ENCODE data around the gene GSG1L. TPM values are rescaled to one million over a fixed set of nuclear protein-coding genes. Genes with fewer than 3 reads are reported as not detected.

The GSG1L gene
- total and polyA plus RNA-seq, 9 of the 15 experiments (the other 6 are each of a cell fraction or from before 2014, with no cell fraction given): not detected

DNA sequence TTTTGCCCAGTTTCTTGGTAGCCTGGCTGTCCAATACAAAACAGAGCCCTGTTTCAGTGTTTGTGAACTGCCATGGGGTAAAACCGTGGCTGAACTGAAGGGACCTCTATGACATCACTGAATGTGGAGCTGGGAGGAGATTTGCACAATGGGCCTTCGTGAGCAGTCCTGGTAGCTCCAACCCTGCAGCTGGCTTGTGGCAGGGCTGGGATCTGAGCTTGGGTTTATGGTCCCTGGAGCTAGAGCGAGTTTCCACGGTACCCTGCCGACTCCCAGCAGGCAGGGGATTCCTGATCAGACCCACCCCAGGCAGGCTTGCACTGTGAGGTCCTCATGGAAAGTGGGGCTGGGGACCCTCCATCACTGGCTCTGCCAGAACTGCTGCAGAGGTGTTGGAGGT, 247.0 kb downstream of the GSG1L start:
- no peak for ATAC-seq
- in situ Hi-C loops (cut with MboI): no loop called here
- no peak for FAIRE-seq

More for the DNA sequence above, 247.0 kb downstream of the GSG1L start:
- intact Hi-C loops (cut with micrococcal nuclease): no loop called here
- H3K27ac ChIP-seq (ENCODE audit: extremely low read depth, low read depth, low read length): no peak overlapping the region
- no peaks in the 10 kb centered on the region for H3K4me1 ChIP-seq (replicated peaks in 1 of 2; ENCODE audit: control insufficient read depth in 2 of 2, insufficient read depth in 2 of 2, low read length in 2 of 2)
- TF ChIP-seq NCOA1 (IDR thresholded peaks at IDR 0.05; ENCODE audit: low read depth): no peak
- TF ChIP-seq ZBTB5 (IDR thresholded peaks at IDR 0.05): no peak
- TF ChIP-seq, protein P1, sequence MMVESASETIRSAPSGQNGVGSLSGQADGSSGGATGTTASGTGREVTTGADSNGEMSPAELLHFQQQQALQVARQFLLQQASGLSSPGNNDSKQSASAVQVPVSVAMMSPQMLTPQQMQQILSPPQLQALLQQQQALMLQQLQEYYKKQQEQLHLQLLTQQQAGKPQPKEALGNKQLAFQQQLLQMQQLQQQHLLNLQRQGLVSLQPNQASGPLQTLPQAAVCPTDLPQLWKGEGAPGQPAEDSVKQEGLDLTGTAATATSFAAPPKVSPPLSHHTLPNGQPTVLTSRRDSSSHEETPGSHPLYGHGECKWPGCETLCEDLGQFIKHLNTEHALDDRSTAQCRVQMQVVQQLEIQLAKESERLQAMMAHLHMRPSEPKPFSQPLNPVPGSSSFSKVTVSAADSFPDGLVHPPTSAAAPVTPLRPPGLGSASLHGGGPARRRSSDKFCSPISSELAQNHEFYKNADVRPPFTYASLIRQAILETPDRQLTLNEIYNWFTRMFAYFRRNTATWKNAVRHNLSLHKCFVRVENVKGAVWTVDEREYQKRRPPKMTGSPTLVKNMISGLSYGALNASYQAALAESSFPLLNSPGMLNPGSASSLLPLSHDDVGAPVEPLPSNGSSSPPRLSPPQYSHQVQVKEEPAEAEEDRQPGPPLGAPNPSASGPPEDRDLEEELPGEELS (CRISPR knock-in tag; IDR thresholded peaks at IDR 0.05; ENCODE audit: borderline replicate concordance): no peak
- no peak for TF ChIP-seq JUN (IDR thresholded peaks at IDR 0.05; ENCODE audit: borderline replicate concordance, low read depth, low read length)
- no peak for TF ChIP-seq JUN (CRISPR knock-in tag; IDR thresholded peaks at IDR 0.05; ENCODE audit: borderline replicate concordance)
- no peak for TF ChIP-seq CHD2 (IDR thresholded peaks at IDR 0.05; ENCODE audit: low read depth, low read length)
- TF ChIP-seq PURB (CRISPR knock-in tag; IDR thresholded peaks at IDR 0.05; ENCODE audit: low read depth): no peak
- TF ChIP-seq ZNF449 (CRISPR knock-in tag; IDR thresholded peaks at IDR 0.05): no peak
- no peak for TF ChIP-seq TCF3 (CRISPR knock-in tag; IDR thresholded peaks at IDR 0.05)
- TF ChIP-seq SETDB1 (IDR thresholded peaks at IDR 0.05; ENCODE audit: low read length): no peak
- TF ChIP-seq, protein P2, sequence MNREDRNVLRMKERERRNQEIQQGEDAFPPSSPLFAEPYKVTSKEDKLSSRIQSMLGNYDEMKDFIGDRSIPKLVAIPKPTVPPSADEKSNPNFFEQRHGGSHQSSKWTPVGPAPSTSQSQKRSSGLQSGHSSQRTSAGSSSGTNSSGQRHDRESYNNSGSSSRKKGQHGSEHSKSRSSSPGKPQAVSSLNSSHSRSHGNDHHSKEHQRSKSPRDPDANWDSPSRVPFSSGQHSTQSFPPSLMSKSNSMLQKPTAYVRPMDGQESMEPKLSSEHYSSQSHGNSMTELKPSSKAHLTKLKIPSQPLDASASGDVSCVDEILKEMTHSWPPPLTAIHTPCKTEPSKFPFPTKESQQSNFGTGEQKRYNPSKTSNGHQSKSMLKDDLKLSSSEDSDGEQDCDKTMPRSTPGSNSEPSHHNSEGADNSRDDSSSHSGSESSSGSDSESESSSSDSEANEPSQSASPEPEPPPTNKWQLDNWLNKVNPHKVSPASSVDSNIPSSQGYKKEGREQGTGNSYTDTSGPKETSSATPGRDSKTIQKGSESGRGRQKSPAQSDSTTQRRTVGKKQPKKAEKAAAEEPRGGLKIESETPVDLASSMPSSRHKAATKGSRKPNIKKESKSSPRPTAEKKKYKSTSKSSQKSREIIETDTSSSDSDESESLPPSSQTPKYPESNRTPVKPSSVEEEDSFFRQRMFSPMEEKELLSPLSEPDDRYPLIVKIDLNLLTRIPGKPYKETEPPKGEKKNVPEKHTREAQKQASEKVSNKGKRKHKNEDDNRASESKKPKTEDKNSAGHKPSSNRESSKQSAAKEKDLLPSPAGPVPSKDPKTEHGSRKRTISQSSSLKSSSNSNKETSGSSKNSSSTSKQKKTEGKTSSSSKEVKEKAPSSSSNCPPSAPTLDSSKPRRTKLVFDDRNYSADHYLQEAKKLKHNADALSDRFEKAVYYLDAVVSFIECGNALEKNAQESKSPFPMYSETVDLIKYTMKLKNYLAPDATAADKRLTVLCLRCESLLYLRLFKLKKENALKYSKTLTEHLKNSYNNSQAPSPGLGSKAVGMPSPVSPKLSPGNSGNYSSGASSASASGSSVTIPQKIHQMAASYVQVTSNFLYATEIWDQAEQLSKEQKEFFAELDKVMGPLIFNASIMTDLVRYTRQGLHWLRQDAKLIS (CRISPR knock-in tag; IDR thresholded peaks at IDR 0.05): no peak
- no peak for TF ChIP-seq BRF2 (IDR thresholded peaks at IDR 0.05; ENCODE audit: borderline replicate concordance, insufficient read depth, insufficient read length)
- ChIA-PET CTCF (ENCODE audit: low intra/inter-chr PET ratio) (no interaction called here), POLR2A (no interaction called here)
- WGBS (ENCODE audit: insufficient coverage, low coverage, missing lambda C conversion rate): 0% methylated on average over 5 of the region's 5 CpGs
- 0 out of 2 replicates have a peak, but pooled peaks cover 2% of the 10 kb centered on the region for H4K20me1 ChIP-seq (replicated peaks; ENCODE audit: control insufficient read depth, insufficient read depth, low read length)
- no peaks in the 10 kb centered on the region for H3K36me3 ChIP-seq (ENCODE audit: control insufficient read depth, insufficient read depth, low read length)
- H2AFZ ChIP-seq (ENCODE audit: low read depth, low read length): no peak overlapping the region
- no peak for DNase-seq (ENCODE audit: extremely low read depth in 1 of 4, low spot score in 3 of 4)
- no peaks in the 10 kb centered on the region for H3K9me1 ChIP-seq (ENCODE audit: control insufficient read depth, insufficient read depth, low read length)
- H3K79me2 ChIP-seq (ENCODE audit: control insufficient read depth, insufficient read depth, low read length): no peaks in the 10 kb centered on the region
- no peak overlapping the region for H3K4me3 ChIP-seq
- H3K9ac ChIP-seq (ENCODE audit: insufficient read depth in 1 of 2, low read depth in 2 of 2, low read length in 2 of 2): no peak overlapping the region
- peaks cover 36 to 47% of the 10 kb centered on the region in 2 experiments; a peak in 4 of 5 replicates for H3K27me3 ChIP-seq (ENCODE audit: control insufficient read depth in 2 of 2, insufficient read depth in 2 of 2, low read length in 2 of 2)
- no peaks in the 10 kb centered on the region for H3K9me3 ChIP-seq (replicated peaks; ENCODE audit: control insufficient read depth, insufficient read depth, low read depth, low read length)
- no peak overlapping the region for H3K4me2 ChIP-seq (ENCODE audit: insufficient read depth, low read length)
- BruUV-seq (replicated peaks): no TSS peak

Measured in K562 (cell line).